GM23248 (cell line): ENCODE measurements around the gene C1QTNF6. TPM values are rescaled to one million over a fixed set of nuclear protein-coding genes. Genes with fewer than 3 reads are reported as not detected.

Experiments used
- DNase-seq: peaks from one replicate; pipeline ENCODE4 v3.0.0-alpha.2; 2015
- H2AFZ ChIP-seq: fragments of 200-600 bp; sonication (generic); 2 replicates; pipeline ENCODE4 v1.6.1; 2016; ENCODE audit warnings: antibody characterized with exemption
- H3F3A ChIP-seq: fragments of 200-600 bp; sonication (generic); 2 replicates; pipeline ENCODE4 v1.6.1; 2016; ENCODE audit warnings: mild to moderate bottlenecking, antibody characterized with exemption, mixed run types; ENCODE audit not compliant: insufficient read depth
- H3K27ac ChIP-seq: fragments of 200-600 bp; sonication (generic); 2 replicates; pipeline ENCODE4 v1.5.1; 2016; ENCODE audit warnings: mild to moderate bottlenecking
- H3K27me3 ChIP-seq: fragments of 200-600 bp; sonication (generic); replicated peaks from 2 replicates; pipeline ENCODE4 v1.6.1; 2016; ENCODE audit warnings: mild to moderate bottlenecking; ENCODE audit not compliant: insufficient read depth
- H3K36me3 ChIP-seq: fragments of 200-600 bp; sonication (generic); 2 replicates; pipeline ENCODE4 v1.6.1; 2016; ENCODE audit warnings: low read depth, mild to moderate bottlenecking
- H3K4me1 ChIP-seq: fragments of 200-600 bp; sonication (generic); 2 replicates; pipeline ENCODE4 v1.6.1; 2016; ENCODE audit warnings: mild to moderate bottlenecking; ENCODE audit not compliant: insufficient read depth
- H3K4me2 ChIP-seq: fragments of 200-600 bp; sonication (generic); one replicate; pipeline ENCODE4 v1.6.1; 2016; ENCODE audit warnings: mild to moderate bottlenecking; ENCODE audit not compliant: unreplicated experiment
- H3K4me3 ChIP-seq: fragments of 200-600 bp; sonication (generic); 2 replicates; pipeline ENCODE4 v1.5.1; 2016; ENCODE audit warnings: mild to moderate bottlenecking
- H3K79me2 ChIP-seq: fragments of 200-600 bp; sonication (generic); 2 replicates; pipeline ENCODE4 v1.6.1; 2016; ENCODE audit warnings: mild to moderate bottlenecking; ENCODE audit not compliant: insufficient read depth
- H3K9ac ChIP-seq: fragments of 200-600 bp; sonication (generic); 2 replicates; pipeline ENCODE4 v1.6.1; 2016; ENCODE audit warnings: mild to moderate bottlenecking
- H3K9me2 ChIP-seq: fragments of 200-600 bp; sonication (generic); 2 replicates; pipeline ENCODE4 v1.6.1; 2016; ENCODE audit warnings: mixed run types, mild to moderate bottlenecking, moderate library complexity; ENCODE audit not compliant: insufficient read depth
- H3K9me3 ChIP-seq: fragments of 200-600 bp; sonication (generic); one replicate; pipeline ENCODE4 v1.6.1; 2017; ENCODE audit warnings: low read depth
- H4K20me1 ChIP-seq: fragments of 200-600 bp; sonication (generic); 2 replicates; pipeline ENCODE4 v1.6.0; 2016; ENCODE audit not compliant: insufficient read depth
- EZH2 ChIP-seq: fragments of 200-600 bp; sonication (generic); IDR thresholded peaks from 2 replicates; pipeline ENCODE4 v1.6.1; 2018; ENCODE audit warnings: antibody characterized with exemption, mild to moderate bottlenecking; ENCODE audit not compliant: insufficient read depth, poor library complexity, severe bottlenecking
- EZH2phosphoT487 ChIP-seq: fragments of 200-600 bp; sonication (generic); IDR thresholded peaks from 2 replicates; pipeline ENCODE4 v1.6.1; 2018; ENCODE audit warnings: antibody characterized with exemption, moderate library complexity, mild to moderate bottlenecking, low read depth; ENCODE audit not compliant: insufficient read depth
- WGBS, 2 experiments: methylation state at CpG; one replicate each; pipeline ENCODE4 v1.1.6; 2015 to 2017; ENCODE audit warnings: low lambda C conversion rate in 2 of 2, low coverage in 1 of 2; ENCODE audit errors: missing lambda C conversion rate in 2 of 2; 5-methylcytosine and 5-hydroxymethylcytosine counted together
- in situ Hi-C: fragments of 300-500 bp; cut with MboI; formaldehyde crosslinking; loops from 2 replicates; pipeline ENCODE4 v1.15.0; 2020
- polyA plus RNA-seq: library from polyadenylated mRNA; unstranded; fragments of >200 nt; fragmentation: Nextera tagmentation; extraction: Ambion mirVana; gene quantifications from 2 replicates; pipeline ENCODE4 v1.2.1, GENCODE V29; 2016
- total RNA-seq: library from RNA; depleted of rRNA; stranded (reverse); fragments of >200 nt; shearing (Covaris generic); gene quantifications from 2 replicates; pipeline ENCODE4 v1.2.3, GENCODE V29; 2014

C1QTNF6 gene
- total and polyA plus RNA-seq, 2 experiments from 2014 or later = 4.0 to 8.9 TPM

DNA sequence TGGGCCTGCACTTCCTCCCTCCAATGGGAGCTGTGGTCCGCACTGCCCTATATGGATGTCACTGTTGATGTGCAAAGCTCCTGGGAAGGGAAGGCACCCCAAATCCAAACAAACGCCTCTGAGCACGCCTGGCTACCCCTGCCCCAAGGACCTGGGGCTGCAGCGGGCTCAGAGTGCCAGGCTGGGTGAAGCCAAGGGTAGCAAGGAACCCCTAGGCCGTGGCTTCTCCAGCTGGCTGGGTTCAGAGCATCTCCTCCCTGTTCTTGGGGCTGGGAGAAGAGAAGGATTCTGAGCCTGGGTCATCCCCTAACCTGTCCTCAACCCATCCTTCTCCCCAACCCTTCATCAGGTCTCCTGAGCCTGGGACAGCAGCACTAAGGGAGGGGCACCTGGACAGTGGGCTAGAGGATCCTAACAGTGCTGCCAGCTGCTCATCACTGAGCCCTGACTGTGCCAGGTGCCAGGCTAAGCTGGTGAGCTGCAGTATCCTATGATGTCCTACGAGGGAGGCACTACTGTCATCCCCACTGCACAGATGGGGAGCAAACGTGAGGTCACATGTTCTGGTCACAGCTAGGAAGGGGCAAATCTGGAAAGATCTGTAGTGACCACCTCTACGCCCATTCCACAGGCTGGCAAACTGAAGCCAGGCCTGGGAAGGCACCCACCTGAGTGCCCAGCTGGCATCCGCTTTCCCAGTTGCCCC is 21.2 kb upstream of the C1QTNF6 start:
- no peak overlapping the region for H3K4me2 ChIP-seq
- no peak for DNase-seq
- H3K4me1 ChIP-seq = 0 out of 2 replicates have a peak, but pooled peaks cover 4% of the 10 kb centered on the region
- no peak overlapping the region for H2AFZ ChIP-seq
- no peaks in the 10 kb centered on the region for H3K79me2 ChIP-seq
- H3K9ac ChIP-seq = no peak overlapping the region
- in situ Hi-C loops = no loop called here
- no peaks in the 10 kb centered on the region for H4K20me1 ChIP-seq
- H3K27me3 ChIP-seq = 0 out of 2 replicates have a peak, but pooled peaks cover 3% of the 10 kb centered on the region
- H3K9me2 ChIP-seq = no peaks in the 10 kb centered on the region
- no peak overlapping the region for H3K4me3 ChIP-seq
- H3K9me3 ChIP-seq = no peaks in the 10 kb centered on the region
- no peak overlapping the region for H3K27ac ChIP-seq
- no peaks in the 10 kb centered on the region for H3K36me3 ChIP-seq
- TF ChIP-seq EZH2phosphoT487 = no peak
- no peak for TF ChIP-seq EZH2
- no peaks in the 10 kb centered on the region for H3F3A ChIP-seq
- WGBS, 2 experiments = 52 to 77% methylated on average over 7 to 9 of the region's 9 CpGs

DNA sequence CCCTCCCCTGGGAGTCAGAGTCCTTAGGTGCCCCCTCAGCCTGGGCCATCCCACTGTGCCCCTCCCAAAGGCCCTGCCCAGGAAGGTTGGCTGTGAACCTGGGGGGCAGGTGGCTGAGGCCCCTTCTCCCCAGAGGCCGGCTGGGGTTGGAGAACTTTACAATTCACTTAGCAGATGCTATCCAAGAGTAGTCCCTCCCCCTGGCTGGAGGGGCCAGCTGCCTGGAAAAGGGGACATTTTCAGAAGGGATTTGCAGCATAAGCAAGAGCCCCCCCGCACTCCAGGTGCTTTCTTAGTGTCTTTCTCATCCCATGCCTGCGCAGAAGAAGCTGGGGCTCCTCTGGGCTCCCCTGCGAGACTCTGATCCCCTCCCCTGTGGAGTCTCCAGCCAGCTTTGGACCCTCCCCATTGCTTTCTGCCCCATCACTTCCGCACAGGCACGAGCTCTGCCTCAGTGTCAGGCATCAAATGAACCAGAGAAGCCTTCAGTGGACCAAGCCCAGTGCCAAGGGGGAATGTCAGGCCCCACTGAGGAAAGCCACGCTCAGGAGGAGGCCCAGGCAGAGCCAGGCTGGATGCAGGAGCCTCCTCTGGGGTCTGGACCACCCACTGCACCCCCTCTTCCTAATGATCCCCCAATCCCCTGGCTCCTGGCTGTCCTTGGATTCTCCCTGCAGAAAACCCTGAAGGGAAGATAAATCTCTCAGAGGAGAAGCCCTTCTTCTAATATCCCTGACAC is 20.5 kb upstream of the C1QTNF6 start:
- H3K27me3 ChIP-seq = 0 out of 2 replicates have a peak, but pooled peaks cover 3% of the 10 kb centered on the region
- no peaks in the 10 kb centered on the region for H3F3A ChIP-seq
- WGBS, 2 experiments = 59 to 68% methylated on average over 7 of the region's 7 CpGs
- H3K4me2 ChIP-seq = no peak overlapping the region
- DNase-seq = no peak
- no peak overlapping the region for H3K27ac ChIP-seq
- no peak overlapping the region for H3K4me3 ChIP-seq
- H4K20me1 ChIP-seq = no peaks in the 10 kb centered on the region
- TF ChIP-seq EZH2phosphoT487 (no peak), EZH2 (no peak)
- H3K79me2 ChIP-seq = no peaks in the 10 kb centered on the region
- in situ Hi-C loops = no loop called here
- no peak overlapping the region for H2AFZ ChIP-seq
- H3K4me1 ChIP-seq = 0 out of 2 replicates have a peak, but pooled peaks cover 4% of the 10 kb centered on the region
- no peaks in the 10 kb centered on the region for H3K9me3 ChIP-seq
- H3K36me3 ChIP-seq = no peaks in the 10 kb centered on the region
- no peak overlapping the region for H3K9ac ChIP-seq
- H3K9me2 ChIP-seq = no peaks in the 10 kb centered on the region

DNA sequence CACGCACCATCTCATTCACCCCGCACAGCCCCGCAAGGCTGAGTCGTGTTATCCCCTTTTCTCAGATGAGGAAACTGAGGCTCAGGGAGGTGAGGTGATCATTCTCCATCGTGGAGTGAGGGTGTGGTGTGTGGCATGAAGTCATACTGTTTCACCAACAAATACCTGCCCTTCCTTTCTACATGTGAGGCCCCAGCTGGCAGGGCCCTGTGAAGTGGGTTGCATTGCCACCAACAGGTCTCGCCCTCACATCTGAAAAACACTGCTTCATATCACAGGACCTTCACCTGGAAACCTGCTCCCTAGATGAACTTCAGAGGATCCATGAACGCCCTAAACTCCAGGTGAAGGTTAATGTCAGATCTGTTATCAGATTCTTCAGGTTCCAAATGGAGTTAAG is 19.9 kb upstream of the C1QTNF6 start:
- Histone ChIP-seq H3K4me1 (0 out of 2 replicates have a peak, but pooled peaks cover 4% of the 10 kb centered on the region), H3K27ac (no peak overlapping the region), H2AFZ (no peak overlapping the region), H3K79me2 (no peaks in the 10 kb centered on the region), H3K4me2 (no peak overlapping the region), H3K9me2 (no peaks in the 10 kb centered on the region), H3K27me3 (0 out of 2 replicates have a peak, but pooled peaks cover 1% of the 10 kb centered on the region), H3F3A (no peaks in the 10 kb centered on the region), H3K9ac (no peak overlapping the region), H3K9me3 (no peaks in the 10 kb centered on the region), H3K4me3 (no peak overlapping the region), H4K20me1 (no peaks in the 10 kb centered on the region), H3K36me3 (no peaks in the 10 kb centered on the region)
- no peak for DNase-seq
- in situ Hi-C loops = no loop called here
- no peak for TF ChIP-seq EZH2
- no peak for TF ChIP-seq EZH2phosphoT487
- 70 to 82% methylated on average over 7 of the region's 7 CpGs for WGBS, 2 experiments

DNA sequence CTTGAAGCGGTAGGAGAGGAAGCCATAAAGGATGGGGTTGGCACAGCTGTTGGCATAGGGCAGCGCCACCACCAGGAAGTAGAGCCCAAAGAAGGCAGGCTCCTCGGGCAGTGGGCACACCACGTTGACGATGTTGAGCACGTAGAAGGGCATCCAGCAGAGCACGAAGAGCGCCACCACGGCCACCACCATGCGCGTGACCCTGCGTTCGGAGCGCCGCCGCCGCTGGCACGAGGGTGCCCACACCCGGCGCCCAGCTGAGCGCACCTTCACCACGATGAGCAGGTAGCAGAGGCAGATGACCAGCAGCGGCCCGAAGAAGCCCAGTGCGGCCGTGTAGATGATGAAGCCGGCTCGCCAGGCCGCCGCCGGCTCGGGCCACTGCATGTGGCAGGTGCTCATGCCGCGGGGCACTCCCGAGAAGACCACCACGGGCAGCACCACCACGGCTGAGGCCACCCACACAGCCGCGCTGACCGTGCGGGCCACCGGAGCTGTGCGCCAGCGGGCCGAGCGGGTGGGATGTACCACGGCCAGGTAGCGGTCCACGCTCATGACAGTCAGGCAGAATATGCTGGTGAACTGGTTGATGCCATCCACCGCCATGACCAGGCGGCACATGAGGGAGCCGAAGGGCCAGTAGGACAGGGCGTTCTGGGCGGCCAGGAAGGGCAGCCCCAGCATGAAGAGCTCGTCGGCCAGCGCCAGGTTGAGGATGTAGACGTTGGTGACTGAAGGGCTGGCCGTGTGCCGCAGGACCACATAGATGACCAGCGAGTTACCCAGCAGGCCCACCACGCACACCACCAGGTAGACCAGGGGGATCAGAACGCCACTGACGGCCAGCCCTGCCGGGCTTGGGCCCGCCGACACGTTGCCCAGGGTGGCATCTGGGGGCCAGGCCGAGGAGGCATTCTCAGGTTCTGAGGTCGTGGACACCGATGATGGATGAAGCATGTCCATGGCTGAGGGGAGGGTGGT is 19.1 kb upstream of the C1QTNF6 start:
- no peak for TF ChIP-seq EZH2
- no peak for TF ChIP-seq EZH2phosphoT487
- 81 to 86% methylated on average over 57 to 70 of the region's 71 CpGs for WGBS, 2 experiments
- no peaks in the 10 kb centered on the region for H3K9me3 ChIP-seq
- H3K36me3 ChIP-seq = no peaks in the 10 kb centered on the region
- H3K4me1 ChIP-seq = 0 out of 2 replicates have a peak, but pooled peaks cover 2% of the 10 kb centered on the region
- no peaks in the 10 kb centered on the region for H3F3A ChIP-seq
- H2AFZ ChIP-seq = no peak overlapping the region
- H3K27ac ChIP-seq = no peak overlapping the region
- no peaks in the 10 kb centered on the region for H4K20me1 ChIP-seq
- H3K9me2 ChIP-seq = no peaks in the 10 kb centered on the region
- H3K79me2 ChIP-seq = no peaks in the 10 kb centered on the region
- no peak overlapping the region for H3K9ac ChIP-seq
- no peak for DNase-seq
- in situ Hi-C loops = no loop called here
- H3K4me3 ChIP-seq = no peak overlapping the region
- no peaks in the 10 kb centered on the region for H3K27me3 ChIP-seq
- H3K4me2 ChIP-seq = no peak overlapping the region
